HepG2 (cell line): ENCODE measurements around the gene ZNF316.

Source experiments
- CBX1 ChIP-seq: IDR thresholded peaks from one replicate; pipeline ENCODE4 v1.6.1; 2016; ENCODE audit warnings: antibody characterized with exemption, low read depth
- HDAC2 ChIP-seq: sonication (generic); formaldehyde crosslinking; IDR thresholded peaks from 2 replicates; pipeline ENCODE4 v1.4.0; 2020; ENCODE audit warnings: missing genetic modification reagents
- POLR2AphosphoS5 ChIP-seq: IDR thresholded peaks from 2 replicates; pipeline ENCODE4 v1.6.1; 2012; ENCODE audit warnings: low read depth, low read length
- TF ChIP-seq, protein P1 (sequence below): sonication (generic); formaldehyde crosslinking; conservative IDR thresholded peaks from 2 replicates; pipeline ENCODE4 v1.5.0; 2020; ENCODE audit warnings: missing genetic modification reagents
- TF ChIP-seq, protein P2 (sequence below): IDR thresholded peaks from 2 replicates; pipeline ENCODE4 v1.4.0; 2020; ENCODE audit warnings: mild to moderate bottlenecking, missing genetic modification reagents
- TF ChIP-seq, protein P3 (sequence below): sonication (generic); formaldehyde crosslinking; IDR thresholded peaks from 2 replicates; pipeline ENCODE4 v1.4.0; 2020; ENCODE audit warnings: mild to moderate bottlenecking, missing genetic modification reagents, borderline replicate concordance

DNA sequence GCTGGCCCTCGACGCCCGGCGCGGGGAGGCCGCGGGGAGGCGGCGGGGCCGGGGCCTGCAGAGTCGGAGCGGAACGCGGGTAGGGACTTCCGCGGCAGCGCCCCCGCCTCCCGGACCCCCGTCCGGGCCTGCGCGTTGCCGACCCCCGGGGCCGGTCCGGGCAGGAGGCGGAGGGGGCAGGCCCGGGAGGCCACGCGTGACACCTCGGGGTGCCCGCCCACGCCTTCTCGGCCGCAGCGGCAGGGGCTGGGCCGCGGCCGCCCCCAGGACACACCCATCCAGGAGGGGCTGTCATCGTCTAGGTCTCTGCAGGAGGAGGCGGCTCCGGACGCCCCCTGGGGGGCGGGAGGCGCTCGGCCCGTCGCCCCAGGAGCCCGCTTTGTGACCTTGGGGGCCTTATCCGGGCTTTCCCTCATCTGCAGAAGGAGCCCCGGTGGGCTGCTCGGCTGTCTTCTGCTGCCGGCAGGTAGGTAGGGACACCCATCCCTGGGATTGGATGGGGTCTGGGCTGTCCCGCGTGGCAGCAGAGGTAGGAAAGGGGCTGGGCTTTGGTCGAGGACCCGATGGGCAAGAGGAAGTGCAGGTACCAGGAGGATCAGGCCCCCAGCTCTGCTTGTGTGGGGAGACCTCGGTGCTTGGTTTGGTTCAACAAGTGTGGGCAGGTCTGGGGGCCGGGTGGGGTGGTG lies 569 bp downstream of the ZNF316 start:
- no peak for TF ChIP-seq HDAC2 (CRISPR knock-in tag)
- TF ChIP-seq, protein P1, sequence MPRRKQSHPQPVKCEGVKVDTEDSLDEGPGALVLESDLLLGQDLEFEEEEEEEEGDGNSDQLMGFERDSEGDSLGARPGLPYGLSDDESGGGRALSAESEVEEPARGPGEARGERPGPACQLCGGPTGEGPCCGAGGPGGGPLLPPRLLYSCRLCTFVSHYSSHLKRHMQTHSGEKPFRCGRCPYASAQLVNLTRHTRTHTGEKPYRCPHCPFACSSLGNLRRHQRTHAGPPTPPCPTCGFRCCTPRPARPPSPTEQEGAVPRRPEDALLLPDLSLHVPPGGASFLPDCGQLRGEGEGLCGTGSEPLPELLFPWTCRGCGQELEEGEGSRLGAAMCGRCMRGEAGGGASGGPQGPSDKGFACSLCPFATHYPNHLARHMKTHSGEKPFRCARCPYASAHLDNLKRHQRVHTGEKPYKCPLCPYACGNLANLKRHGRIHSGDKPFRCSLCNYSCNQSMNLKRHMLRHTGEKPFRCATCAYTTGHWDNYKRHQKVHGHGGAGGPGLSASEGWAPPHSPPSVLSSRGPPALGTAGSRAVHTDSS (CRISPR knock-in tag), result no peak
- no peak for TF ChIP-seq POLR2AphosphoS5
- TF ChIP-seq, protein P2, sequence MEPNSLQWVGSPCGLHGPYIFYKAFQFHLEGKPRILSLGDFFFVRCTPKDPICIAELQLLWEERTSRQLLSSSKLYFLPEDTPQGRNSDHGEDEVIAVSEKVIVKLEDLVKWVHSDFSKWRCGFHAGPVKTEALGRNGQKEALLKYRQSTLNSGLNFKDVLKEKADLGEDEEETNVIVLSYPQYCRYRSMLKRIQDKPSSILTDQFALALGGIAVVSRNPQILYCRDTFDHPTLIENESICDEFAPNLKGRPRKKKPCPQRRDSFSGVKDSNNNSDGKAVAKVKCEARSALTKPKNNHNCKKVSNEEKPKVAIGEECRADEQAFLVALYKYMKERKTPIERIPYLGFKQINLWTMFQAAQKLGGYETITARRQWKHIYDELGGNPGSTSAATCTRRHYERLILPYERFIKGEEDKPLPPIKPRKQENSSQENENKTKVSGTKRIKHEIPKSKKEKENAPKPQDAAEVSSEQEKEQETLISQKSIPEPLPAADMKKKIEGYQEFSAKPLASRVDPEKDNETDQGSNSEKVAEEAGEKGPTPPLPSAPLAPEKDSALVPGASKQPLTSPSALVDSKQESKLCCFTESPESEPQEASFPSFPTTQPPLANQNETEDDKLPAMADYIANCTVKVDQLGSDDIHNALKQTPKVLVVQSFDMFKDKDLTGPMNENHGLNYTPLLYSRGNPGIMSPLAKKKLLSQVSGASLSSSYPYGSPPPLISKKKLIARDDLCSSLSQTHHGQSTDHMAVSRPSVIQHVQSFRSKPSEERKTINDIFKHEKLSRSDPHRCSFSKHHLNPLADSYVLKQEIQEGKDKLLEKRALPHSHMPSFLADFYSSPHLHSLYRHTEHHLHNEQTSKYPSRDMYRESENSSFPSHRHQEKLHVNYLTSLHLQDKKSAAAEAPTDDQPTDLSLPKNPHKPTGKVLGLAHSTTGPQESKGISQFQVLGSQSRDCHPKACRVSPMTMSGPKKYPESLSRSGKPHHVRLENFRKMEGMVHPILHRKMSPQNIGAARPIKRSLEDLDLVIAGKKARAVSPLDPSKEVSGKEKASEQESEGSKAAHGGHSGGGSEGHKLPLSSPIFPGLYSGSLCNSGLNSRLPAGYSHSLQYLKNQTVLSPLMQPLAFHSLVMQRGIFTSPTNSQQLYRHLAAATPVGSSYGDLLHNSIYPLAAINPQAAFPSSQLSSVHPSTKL (CRISPR knock-in tag), result no peak
- no peak for TF ChIP-seq CBX1
- TF ChIP-seq, protein P3, sequence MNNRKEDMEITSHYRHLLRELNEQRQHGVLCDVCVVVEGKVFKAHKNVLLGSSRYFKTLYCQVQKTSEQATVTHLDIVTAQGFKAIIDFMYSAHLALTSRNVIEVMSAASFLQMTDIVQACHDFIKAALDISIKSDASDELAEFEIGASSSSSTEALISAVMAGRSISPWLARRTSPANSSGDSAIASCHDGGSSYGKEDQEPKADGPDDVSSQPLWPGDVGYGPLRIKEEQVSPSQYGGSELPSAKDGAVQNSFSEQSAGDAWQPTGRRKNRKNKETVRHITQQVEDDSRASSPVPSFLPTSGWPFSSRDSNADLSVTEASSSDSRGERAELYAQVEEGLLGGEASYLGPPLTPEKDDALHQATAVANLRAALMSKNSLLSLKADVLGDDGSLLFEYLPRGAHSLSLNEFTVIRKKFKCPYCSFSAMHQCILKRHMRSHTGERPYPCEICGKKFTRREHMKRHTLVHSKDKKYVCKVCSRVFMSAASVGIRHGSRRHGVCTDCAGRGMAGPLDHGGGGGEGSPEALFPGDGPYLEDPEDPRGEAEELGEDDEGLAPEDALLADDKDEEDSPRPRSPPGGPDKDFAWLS (CRISPR knock-in tag), result no peak
